HepG2 (cell line): ENCODE data around the gene MARK4. TPM values are rescaled to one million over a fixed set of nuclear protein-coding genes. Genes with fewer than 3 reads are reported as not detected.
A peak's percentile ranks its signal among the peaks of the same experiment; 100 is the strongest.
"Not testable (repeated sequence)": the region's sequence is repeated elsewhere in the genome, so short reads cannot be mapped to it uniquely, and the experiment has no call there.

Experiments
- ATAC-seq: fragments of 200-7000 bp; cut with Tn5 transposase; 3 replicates; pipeline ENCODE4 v1.9.1; 2020; ENCODE audit warnings: mild to moderate bottlenecking, moderate library complexity
- BruUV-seq: library from RNA; stranded (reverse); fragments of 400-500 nt; replicated peaks from 2 replicates; lab custom pipeline; 2021; lab: Mats Ljungman, UMichigan
- CTCF ChIA-PET: fragments of 300-600 bp; formaldehyde crosslinking; extraction: SDS; loops from one replicate; lab custom pipeline; 2021; ENCODE audit warnings: low total read pairs, inconsistent platforms, low intra/inter-chr PET ratio; lab: Yijun Ruan, JAX
- POLR2A ChIA-PET: fragments of 350-600 bp; sonication (Branson Sonifier 250); formaldehyde crosslinking; loops from one replicate; lab custom pipeline; 2020; ENCODE audit warnings: antibody characterized with exemption, inconsistent platforms; lab: Yijun Ruan, JAX
- DNase-seq: peaks from one replicate; pipeline ENCODE4 v3.0.0-alpha.2; 2015; ENCODE audit warnings: low spot score
- FAIRE-seq: peaks from 3 replicates; lab custom pipeline; 2011; peaks lifted over from hg19 to GRCh38; lab: Jason Lieb, UNC
- H2AFZ ChIP-seq: one replicate; pipeline ENCODE4 v1.6.1; 2011; ENCODE audit warnings: low read length, inconsistent platforms
- H3K27ac ChIP-seq: fragments of 300-600 bp; 3 replicates; pipeline ENCODE4 v1.8.0; 2011; ENCODE audit warnings: mixed run types, mild to moderate bottlenecking, mixed read lengths, low read length, inconsistent platforms; ENCODE audit not compliant: insufficient read depth; ENCODE audit errors: extremely low read length
- H3K27me3 ChIP-seq, 2 experiments: fragments of 200-600 bp in 1 of 2; 2 replicates in 1 of 2; 3 replicates in 1 of 2; pipeline versions ENCODE4 v1.6.0 to v1.8.0; 2011; ENCODE audit warnings: low read length in 2 of 2, mild to moderate bottlenecking in 2 of 2, moderate library complexity in 2 of 2, inconsistent platforms in 1 of 2; ENCODE audit not compliant: insufficient read depth in 2 of 2, control insufficient read depth in 1 of 2
- H3K36me3 ChIP-seq, 2 experiments: fragments of 200-600 bp in 1 of 2; replicated peaks in 1 of 2; 2 replicates in 1 of 2; 3 replicates in 1 of 2; pipeline versions ENCODE4 v1.5.1 to v1.8.0; 2011; ENCODE audit warnings: low read length in 2 of 2, inconsistent platforms in 1 of 2; ENCODE audit not compliant: insufficient read depth in 2 of 2, control insufficient read depth in 1 of 2
- H3K4me1 ChIP-seq: 2 replicates; pipeline ENCODE4 v1.5.1; 2012; ENCODE audit warnings: low read length, inconsistent platforms; ENCODE audit not compliant: insufficient read depth
- H3K4me2 ChIP-seq: 2 replicates; pipeline ENCODE4 v1.6.0; 2011; ENCODE audit warnings: low read depth, low read length, inconsistent platforms
- H3K4me3 ChIP-seq, 3 experiments: fragments of 200-600 bp in 1 of 3; sonication (generic), shearing (Covaris generic) in 1 of 3; replicated peaks in 1 of 3; 2 replicates each; pipeline ENCODE4 v1.5.1; 2011 to 2016; ENCODE audit warnings: low read length in 3 of 3, inconsistent platforms in 2 of 3, low read depth in 2 of 3, mild to moderate bottlenecking in 2 of 3, control low read depth in 1 of 3, mixed read lengths in 1 of 3; ENCODE audit not compliant: insufficient read depth in 1 of 3
- H3K79me2 ChIP-seq: one replicate; pipeline ENCODE4 v1.6.1; 2011; ENCODE audit warnings: low read length, inconsistent platforms; ENCODE audit not compliant: insufficient read depth
- H3K9ac ChIP-seq: 2 replicates; pipeline ENCODE4 v1.6.0; 2011; ENCODE audit warnings: mild to moderate bottlenecking, low read depth, low read length, inconsistent platforms; ENCODE audit not compliant: insufficient read depth
- H3K9me3 ChIP-seq: 2 replicates; pipeline ENCODE4 v1.5.1; 2012; ENCODE audit warnings: mild to moderate bottlenecking, low read length
- H4K20me1 ChIP-seq: 2 replicates; pipeline ENCODE4 v1.6.0; 2011; ENCODE audit warnings: inconsistent platforms, mild to moderate bottlenecking, low read length, moderate library complexity; ENCODE audit not compliant: insufficient read depth
- ARID2 ChIP-seq: sonication (generic); formaldehyde crosslinking; IDR thresholded peaks from 2 replicates; pipeline ENCODE4 v1.8.1; 2022; ENCODE audit warnings: mild to moderate bottlenecking, missing genetic modification reagents, borderline replicate concordance
- CBX2 ChIP-seq, 2 experiments: fragments of 200-600 bp in 1 of 2; sonication (generic); formaldehyde crosslinking in 1 of 2; IDR thresholded peaks; 2 replicates each; pipeline versions ENCODE4 v1.7.0 to v1.8.1; 2018 to 2022; ENCODE audit warnings: low read depth in 2 of 2, low read length in 1 of 2, mild to moderate bottlenecking in 1 of 2, missing genetic modification reagents in 1 of 2
- ELF1 ChIP-seq: sonication (generic); formaldehyde crosslinking; IDR thresholded peaks from 2 replicates; pipeline ENCODE4 v1.4.0; 2020; ENCODE audit warnings: missing genetic modification reagents
- FOXA3 ChIP-seq: IDR thresholded peaks from 2 replicates; pipeline ENCODE4 v1.6.1; 2016; ENCODE audit warnings: missing genetic modification reagents, missing compliant biosample characterization
- IRF2 ChIP-seq: IDR thresholded peaks from 2 replicates; pipeline ENCODE4 v1.6.1; 2018; ENCODE audit warnings: missing genetic modification reagents, missing compliant biosample characterization
- KAT8 ChIP-seq: IDR thresholded peaks from 2 replicates; pipeline ENCODE4 v1.6.1; 2016; ENCODE audit warnings: missing genetic modification reagents, missing compliant biosample characterization
- MTA1 ChIP-seq: sonication (generic); formaldehyde crosslinking; IDR thresholded peaks from 2 replicates; pipeline ENCODE4 v1.4.0; 2020; ENCODE audit warnings: missing genetic modification reagents, mild to moderate bottlenecking, borderline replicate concordance
- NFKBIZ ChIP-seq: IDR thresholded peaks from 2 replicates; pipeline ENCODE4 v1.6.1; 2018; ENCODE audit warnings: missing genetic modification reagents, missing compliant biosample characterization
- REXO4 ChIP-seq: sonication (generic); formaldehyde crosslinking; IDR thresholded peaks from 2 replicates; pipeline ENCODE4 v1.8.0; 2022; ENCODE audit warnings: missing genetic modification reagents, mild to moderate bottlenecking, borderline replicate concordance
- SUZ12 ChIP-seq: fragments of 150-350 bp; IDR thresholded peaks from 2 replicates; pipeline ENCODE4 v1.6.1; 2014; ENCODE audit warnings: low read depth, low read length
- ZBTB21 ChIP-seq: sonication (generic); formaldehyde crosslinking; IDR thresholded peaks from 2 replicates; pipeline ENCODE4 v1.4.0; 2020; ENCODE audit warnings: missing genetic modification reagents
- ZBTB7B ChIP-seq: sonication (generic); formaldehyde crosslinking; IDR thresholded peaks from 2 replicates; pipeline ENCODE4 v1.4.0; 2020; ENCODE audit warnings: missing genetic modification reagents
- ZNF121 ChIP-seq: sonication (generic); formaldehyde crosslinking; IDR thresholded peaks from 2 replicates; pipeline ENCODE4 v1.5.0; 2020; ENCODE audit warnings: mild to moderate bottlenecking, missing genetic modification reagents
- ZNF274 ChIP-seq: sonication (generic); formaldehyde crosslinking; IDR thresholded peaks from 2 replicates; pipeline ENCODE4 v1.5.1; 2020; ENCODE audit warnings: mild to moderate bottlenecking, missing genetic modification reagents
- ZNF431 ChIP-seq: sonication (generic); formaldehyde crosslinking; IDR thresholded peaks from 2 replicates; pipeline ENCODE4 v1.9.0; 2022; ENCODE audit warnings: missing genetic modification reagents, low read depth, mild to moderate bottlenecking, borderline replicate concordance
- WGBS: methylation state at CpG from one replicate; pipeline ENCODE4 v1.1.6; 2017; ENCODE audit warnings: low lambda C conversion rate; 5-methylcytosine and 5-hydroxymethylcytosine counted together
- in situ Hi-C: cut with HindIII; loops from 2 replicates; pipeline ENCODE4 v1.10.0; 2017; ENCODE audit warnings: low pct_unique_long_range_greater_than_20kb; ENCODE audit not compliant: extremely low pct_ligation_motif_present
- intact Hi-C: fragments of 100-400 bp; cut with micrococcal nuclease; formaldehyde crosslinking; loops from one replicate; pipeline ENCODE4 v1.10.0; 2022; ENCODE audit not compliant: unreplicated experiment
- polyA plus RNA-seq, 8 experiments: library from polyadenylated mRNA; depleted of rRNA in 3 of 8; stranded (reverse) in 7 of 8; unstranded in 1 of 8; fragments of >200 nt; fragmentation: Illumina TruSeq in 4 of 8; extraction: Trizol in 4 of 8; gene quantifications; 2 replicates each; pipeline versions ENCODE4 v1.2.1 to v1.2.3, GENCODE V29; 2011 to 2016; ENCODE audit warnings: low read depth in 4 of 8, missing spikeins in 1 of 8, mixed read lengths in 1 of 8; ENCODE audit not compliant: insufficient read depth in 1 of 8
- total RNA-seq, 5 experiments: library from RNA; depleted of rRNA; stranded (reverse); fragments of >200 nt; fragmentation: Illumina TruSeq; extraction: Trizol; gene quantifications; 2 replicates each; pipeline ENCODE4 v1.2.3, GENCODE V29; 2016; ENCODE audit warnings: low read depth in 1 of 5
- TF ChIP-seq, protein P1 (sequence below): IDR thresholded peaks from 2 replicates; pipeline ENCODE4 v1.6.1; 2016; ENCODE audit warnings: mild to moderate bottlenecking
- TF ChIP-seq, protein P2 (sequence below): IDR thresholded peaks from 2 replicates; pipeline ENCODE4 v1.6.1; 2016; ENCODE audit warnings: low read depth

The MARK4 gene
- total and polyA plus RNA-seq, 2 of the 13 experiments (the other 11 are each of a cell fraction or from before 2014, with no cell fraction given): 7.0 to 12.2 TPM

DNA sequence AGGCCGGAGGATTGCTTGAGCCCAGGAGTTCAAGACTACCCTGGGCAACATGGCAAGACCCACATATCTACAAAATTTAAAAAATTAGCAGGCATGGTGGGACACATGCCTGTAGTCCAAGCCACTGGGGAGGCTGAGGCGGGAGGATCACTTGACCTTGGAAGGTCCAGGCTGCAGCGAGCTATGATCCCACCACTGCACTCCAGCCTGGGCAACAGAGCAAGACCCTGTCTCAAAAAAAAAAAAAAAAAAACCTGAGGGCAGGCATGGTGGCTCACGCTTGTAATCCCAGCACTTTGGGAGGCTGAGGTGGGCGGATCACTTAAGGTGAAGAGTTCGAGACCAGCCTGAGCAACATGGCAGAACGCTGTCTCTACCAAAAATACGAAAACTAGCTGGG lies 58.3 kb downstream of the MARK4 start:
- H3K4me3 ChIP-seq, H3K36me3 ChIP-seq, H3K4me2 ChIP-seq, CTCF ChIA-PET, DNase-seq, ATAC-seq, H3K9ac ChIP-seq, BruUV-seq, in situ Hi-C loops, FAIRE-seq, H3K9me3 ChIP-seq, H3K79me2 ChIP-seq, H4K20me1 ChIP-seq, H3K27ac ChIP-seq, intact Hi-C loops, H2AFZ ChIP-seq: not testable (repeated sequence)
- peaks cover 0 to 19% of the 10 kb centered on the region in 2 experiments; a peak in 1 of 5 replicates for H3K27me3 ChIP-seq
- 87% methylated on average over 8 of the region's 8 CpGs for WGBS
- peaks cover 31% of the 10 kb centered on the region for H3K4me1 ChIP-seq
- POLR2A ChIA-PET: interaction anchor here (0.7 kb wide), 1 partner anchor 215 kb away, joined by 3 read pairs; no protein-coding TSS in a partner anchor
- TF ChIP-seq ZNF121 (CRISPR knock-in tag): peak; percentile 25; the same call in 1 of the 2 replicates

DNA sequence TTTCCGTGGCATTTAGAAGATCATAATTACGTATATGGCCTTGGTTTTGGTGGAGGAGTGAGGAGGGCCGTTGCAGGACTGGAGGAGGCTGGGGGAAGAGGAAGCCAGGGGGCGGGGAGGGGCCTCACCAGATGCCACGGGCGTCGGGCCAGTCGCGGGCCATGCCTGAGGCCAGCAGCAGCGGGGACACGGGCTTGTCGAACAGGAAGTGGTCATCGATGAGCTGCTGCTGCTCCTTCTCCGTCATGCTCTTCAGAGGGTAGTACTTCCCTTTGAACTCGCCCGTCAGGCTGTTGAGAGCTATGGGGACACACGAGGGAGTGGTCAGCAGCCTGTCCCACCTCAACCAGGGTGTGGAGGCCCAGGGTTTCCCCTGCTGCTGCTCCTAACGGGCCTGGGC lies 60.5 kb downstream of the MARK4 start:
- H3K27ac ChIP-seq: no peak overlapping the region
- peak overlapping the region; percentile 74 for H3K4me2 ChIP-seq
- in situ Hi-C loops (no loop called here), intact Hi-C loops (no loop called here)
- peak overlapping the region; percentile 20 for H2AFZ ChIP-seq
- peaks cover 3 to 34% of the 10 kb centered on the region in 2 experiments; a peak in 4 of 5 replicates for H3K27me3 ChIP-seq
- peak; percentile 42 for ATAC-seq
- DNase-seq: peak; percentile 28
- H3K9me3 ChIP-seq: no peaks in the 10 kb centered on the region
- peak overlapping the region in 2 of 3 experiments; percentile 12 to 63; a peak in 2 of 6 replicates for H3K4me3 ChIP-seq
- POLR2A ChIA-PET: no interaction called here
- 23% methylated on average over 13 of the region's 18 CpGs for WGBS
- peak overlapping the region; percentile 34; the same call in 1 of the 2 replicates for H3K9ac ChIP-seq
- BruUV-seq: no TSS peak
- no peak for FAIRE-seq
- no peaks in the 10 kb centered on the region for H4K20me1 ChIP-seq
- CTCF ChIA-PET: no interaction called here
- H3K79me2 ChIP-seq: no peaks in the 10 kb centered on the region
- no peaks in the 10 kb centered on the region for H3K36me3 ChIP-seq
- peaks cover 10% of the 10 kb centered on the region for H3K4me1 ChIP-seq
- no peak for TF ChIP-seq CBX2 (IDR thresholded peaks at IDR 0.05; ENCODE audit: low read depth, low read length)
- no peak for TF ChIP-seq CBX2 (CRISPR knock-in tag; IDR thresholded peaks at IDR 0.05; ENCODE audit: low read depth)
- no peak for TF ChIP-seq REXO4 (CRISPR knock-in tag)
- no peak for TF ChIP-seq MTA1
- TF ChIP-seq ZNF431 (CRISPR knock-in tag): no peak
- no peak for TF ChIP-seq SUZ12
- TF ChIP-seq FOXA3 (CRISPR knock-in tag): no peak
- TF ChIP-seq, protein P1, sequence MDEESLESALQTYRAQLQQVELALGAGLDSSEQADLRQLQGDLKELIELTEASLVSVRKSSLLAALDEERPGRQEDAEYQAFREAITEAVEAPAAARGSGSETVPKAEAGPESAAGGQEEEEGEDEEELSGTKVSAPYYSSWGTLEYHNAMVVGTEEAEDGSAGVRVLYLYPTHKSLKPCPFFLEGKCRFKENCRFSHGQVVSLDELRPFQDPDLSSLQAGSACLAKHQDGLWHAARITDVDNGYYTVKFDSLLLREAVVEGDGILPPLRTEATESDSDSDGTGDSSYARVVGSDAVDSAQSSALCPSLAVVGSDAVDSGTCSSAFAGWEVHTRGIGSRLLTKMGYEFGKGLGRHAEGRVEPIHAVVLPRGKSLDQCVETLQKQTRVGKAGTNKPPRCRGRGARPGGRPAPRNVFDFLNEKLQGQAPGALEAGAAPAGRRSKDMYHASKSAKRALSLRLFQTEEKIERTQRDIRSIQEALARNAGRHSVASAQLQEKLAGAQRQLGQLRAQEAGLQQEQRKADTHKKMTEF (CRISPR knock-in tag): peak; percentile 31; the same call in 1 of the 2 replicates
- no peak for TF ChIP-seq NFKBIZ
- TF ChIP-seq ELF1: 0 out of 2 replicates have a peak, but pooled peaks have one; percentile 21
- TF ChIP-seq IRF2 (CRISPR knock-in tag): no peak
- peak; percentile 30; the same call in 1 of the 2 replicates for TF ChIP-seq ZBTB7B (CRISPR knock-in tag)
- TF ChIP-seq KAT8 (CRISPR knock-in tag): peak; percentile 33; the same call in 1 of the 2 replicates
- TF ChIP-seq ZBTB21 (CRISPR knock-in tag): peak; percentile 96
- no peak for TF ChIP-seq ZNF274
- TF ChIP-seq, protein P2, sequence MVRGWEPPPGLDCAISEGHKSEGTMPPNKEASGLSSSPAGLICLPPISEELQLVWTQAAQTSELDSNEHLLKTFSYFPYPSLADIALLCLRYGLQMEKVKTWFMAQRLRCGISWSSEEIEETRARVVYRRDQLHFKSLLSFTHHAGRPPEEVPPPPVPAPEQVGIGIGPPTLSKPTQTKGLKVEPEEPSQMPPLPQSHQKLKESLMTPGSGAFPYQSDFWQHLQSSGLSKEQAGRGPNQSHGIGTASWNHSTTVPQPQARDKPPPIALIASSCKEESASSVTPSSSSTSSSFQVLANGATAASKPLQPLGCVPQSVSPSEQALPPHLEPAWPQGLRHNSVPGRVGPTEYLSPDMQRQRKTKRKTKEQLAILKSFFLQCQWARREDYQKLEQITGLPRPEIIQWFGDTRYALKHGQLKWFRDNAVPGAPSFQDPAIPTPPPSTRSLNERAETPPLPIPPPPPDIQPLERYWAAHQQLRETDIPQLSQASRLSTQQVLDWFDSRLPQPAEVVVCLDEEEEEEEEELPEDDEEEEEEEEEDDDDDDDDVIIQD: no peak
- no peak for TF ChIP-seq ARID2
